ENCODE data around the gene TGM4.
A peak's percentile ranks its signal among the peaks of the same experiment; 100 is the strongest.

Gene TGM4

DNA sequence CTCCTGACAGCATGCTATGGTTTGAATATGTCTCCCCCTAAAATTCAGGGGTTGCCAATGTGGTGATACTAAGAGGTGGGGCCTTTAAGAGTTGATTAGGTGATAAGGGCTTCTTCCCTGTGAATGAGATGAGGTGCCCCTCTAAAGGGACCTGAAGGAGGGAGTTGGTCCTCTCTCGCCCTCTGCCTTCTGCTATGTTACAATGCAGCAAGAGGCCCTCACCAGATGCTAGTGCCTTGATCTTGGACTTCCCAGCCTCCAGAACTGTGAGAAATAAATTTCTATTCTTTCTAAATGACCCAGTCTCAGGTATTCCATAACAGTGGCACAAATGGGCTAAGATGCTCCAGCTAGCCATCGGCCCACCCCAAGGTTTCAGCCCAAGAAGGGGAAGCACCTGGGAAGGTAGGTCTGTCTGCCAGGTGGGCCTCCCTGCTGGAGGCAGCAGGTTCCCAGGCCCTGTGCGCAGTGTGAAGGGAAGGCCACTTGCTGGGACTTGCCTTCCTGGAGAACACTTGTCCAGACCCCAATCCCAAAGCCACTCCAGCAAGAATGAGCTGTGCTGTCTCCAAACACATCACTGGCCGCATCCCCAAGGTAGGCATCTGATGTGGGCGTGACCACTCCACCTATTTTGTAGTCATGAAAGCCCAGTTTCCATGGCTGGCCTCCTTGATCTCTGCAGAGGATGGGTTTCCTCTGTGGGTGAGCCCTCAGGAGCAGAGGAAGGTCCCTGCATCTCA, 9.0 kb downstream of the TGM4 start:
- DNase-seq: no peak

GRCh38 chr3:44883999-44884431, 9.6 kb downstream of the TGM4 start:
- DNase-seq: no peak

DNA sequence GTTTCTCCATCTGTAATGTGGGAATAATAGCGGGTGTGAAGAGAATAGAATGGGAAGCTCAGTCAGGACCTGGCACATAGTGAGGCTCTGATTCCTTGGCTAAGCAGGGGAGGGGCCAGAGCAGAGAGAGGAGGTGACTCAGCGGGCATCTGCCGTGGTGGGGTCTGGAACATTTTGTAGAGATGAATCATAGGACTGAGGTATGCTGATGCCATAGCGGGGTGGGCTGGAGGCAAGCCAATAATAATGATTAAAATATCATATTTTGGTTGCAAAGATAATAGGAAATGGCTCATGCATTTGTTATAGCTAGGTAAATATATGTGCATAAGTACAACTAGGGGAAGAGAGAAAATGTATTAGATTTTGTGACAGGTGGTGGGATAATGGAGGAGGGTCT, 11.2 kb downstream of the TGM4 start:
- DNase-seq: no peak

GRCh38 chr3:44886561-44886960, 12.2 kb downstream of the TGM4 start:
- DNase-seq: no peak

GRCh38 chr3:44887101-44887500, 12.7 kb downstream of the TGM4 start:
- no peak for DNase-seq

DNA sequence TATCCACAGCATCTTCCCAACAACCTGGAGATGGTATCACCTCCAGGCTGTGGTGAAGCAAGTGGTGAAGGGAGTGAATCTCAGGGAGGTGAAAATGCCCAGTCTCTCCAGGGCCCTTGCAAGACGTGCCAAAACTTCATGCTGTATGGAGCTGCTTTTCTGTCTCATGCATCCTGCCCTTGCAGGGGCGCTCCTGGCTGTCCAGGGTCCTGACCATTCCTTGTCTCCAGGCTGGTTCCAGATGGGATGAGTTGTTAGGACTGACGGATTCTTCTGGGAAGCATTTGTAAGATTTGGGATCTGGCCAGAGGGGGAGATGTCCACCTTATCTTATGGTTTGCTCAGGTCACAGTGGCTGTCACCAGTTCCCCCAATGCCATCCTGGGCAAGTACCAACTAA, 15.8 kb downstream of the TGM4 start:
- no peak for DNase-seq

DNA sequence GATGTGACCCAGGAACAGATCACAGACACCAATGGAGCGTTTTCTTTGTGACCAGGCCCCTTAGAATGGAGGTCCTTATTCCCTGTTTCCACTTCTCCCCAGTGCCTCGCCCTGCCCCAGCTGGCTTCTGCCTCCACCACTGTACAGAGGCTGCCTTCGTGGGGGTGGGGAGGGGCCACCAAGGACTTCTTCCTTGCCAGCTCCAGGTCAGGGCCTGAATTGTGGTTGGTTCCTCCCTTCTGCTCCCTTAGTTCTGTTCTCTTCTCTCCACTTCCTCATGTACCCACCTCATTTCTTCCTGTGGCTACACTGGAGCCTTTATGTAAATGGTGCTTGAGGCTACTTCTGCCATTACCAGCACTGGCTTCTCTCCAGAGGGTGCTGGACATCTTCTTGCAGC, 16.4 kb downstream of the TGM4 start:
- no peak for DNase-seq

DNA sequence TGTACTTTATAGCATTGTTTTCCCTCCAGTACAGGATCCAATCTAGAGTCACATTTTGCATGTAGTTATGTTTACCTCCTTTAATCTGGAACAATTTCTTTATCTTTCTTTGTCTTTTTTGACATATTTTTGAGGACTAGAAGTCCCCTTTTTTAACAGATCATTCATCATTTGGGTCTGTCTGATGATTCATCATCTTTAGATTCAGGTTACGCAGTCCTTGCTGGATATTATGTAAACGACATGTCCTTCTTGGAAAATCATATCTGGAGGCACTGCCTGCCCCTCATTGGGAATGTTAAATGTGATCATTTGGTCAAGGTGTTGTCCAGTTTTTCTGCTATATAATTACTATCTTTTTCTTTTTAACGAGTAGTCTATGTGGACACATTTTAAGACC, 18.3 kb downstream of the TGM4 start:
- DNase-seq: no peak

DNA sequence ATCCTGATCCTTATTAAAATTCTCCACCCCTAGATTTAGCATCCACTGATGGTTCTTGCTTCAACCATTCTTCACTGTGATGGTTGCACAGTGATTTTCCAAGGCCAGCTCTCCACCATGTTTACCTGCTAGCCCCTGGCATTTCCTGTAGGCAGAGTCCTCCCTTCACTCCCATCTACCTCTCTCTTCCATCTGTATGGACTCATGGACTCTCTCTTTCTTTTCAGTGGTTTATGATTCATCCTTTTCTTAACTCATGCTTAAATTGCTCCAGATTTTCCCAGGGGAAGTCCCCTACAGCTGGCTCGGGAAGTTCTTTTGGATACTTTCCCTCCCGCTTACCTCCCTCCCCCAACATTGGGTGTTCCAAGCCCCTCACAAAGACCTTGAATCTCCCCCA, 18.7 kb downstream of the TGM4 start:
- no peak for DNase-seq

GRCh38 chr3:44894485-44894884, 20.1 kb downstream of the TGM4 start:
- no peak for DNase-seq

DNA sequence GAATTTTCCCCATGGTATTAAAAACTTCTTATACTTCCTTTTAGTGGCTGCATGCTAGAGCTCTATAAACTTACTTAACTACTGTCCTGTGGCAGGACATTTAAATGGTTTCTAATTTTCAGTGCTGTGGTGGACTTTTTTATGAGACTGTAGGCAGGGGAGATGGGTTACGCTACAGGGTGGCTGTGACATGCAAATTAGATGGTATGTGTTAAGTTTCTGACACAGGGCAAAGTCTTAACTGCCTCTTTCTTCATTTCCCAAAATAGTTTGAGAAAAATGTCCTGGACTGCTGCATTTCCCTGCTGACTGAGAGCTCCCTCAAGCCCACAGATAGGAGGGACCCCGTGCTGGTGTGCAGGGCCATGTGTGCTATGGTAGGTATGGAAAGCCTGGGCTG, 22.0 kb downstream of the TGM4 start:
- DNase-seq: no peak

- no peak for DNase-seq
These were observed 25.4 kb downstream of the TGM4 start for GRCh38 chr3:44899683-44900367.

DNA sequence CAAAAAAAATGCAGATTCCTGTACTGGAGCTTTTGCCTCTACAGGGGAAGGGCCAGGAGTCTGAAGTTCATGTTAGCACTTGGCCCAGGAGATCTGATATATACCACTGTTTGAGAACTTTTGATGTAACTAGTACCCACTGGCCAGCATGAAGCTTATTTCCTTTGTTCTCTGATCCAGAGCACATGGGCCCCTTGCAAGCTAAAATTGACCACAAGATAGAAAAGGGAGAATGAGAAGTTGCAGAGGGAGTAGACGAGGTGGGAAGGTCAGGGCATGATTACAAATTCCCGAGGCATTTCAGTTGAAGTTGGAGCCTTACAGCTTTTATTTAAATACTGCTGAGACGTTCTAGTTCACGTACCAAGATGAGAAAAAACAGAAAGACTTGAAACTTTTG, 28.2 kb downstream of the TGM4 start:
- DNase-seq: no peak

DNA sequence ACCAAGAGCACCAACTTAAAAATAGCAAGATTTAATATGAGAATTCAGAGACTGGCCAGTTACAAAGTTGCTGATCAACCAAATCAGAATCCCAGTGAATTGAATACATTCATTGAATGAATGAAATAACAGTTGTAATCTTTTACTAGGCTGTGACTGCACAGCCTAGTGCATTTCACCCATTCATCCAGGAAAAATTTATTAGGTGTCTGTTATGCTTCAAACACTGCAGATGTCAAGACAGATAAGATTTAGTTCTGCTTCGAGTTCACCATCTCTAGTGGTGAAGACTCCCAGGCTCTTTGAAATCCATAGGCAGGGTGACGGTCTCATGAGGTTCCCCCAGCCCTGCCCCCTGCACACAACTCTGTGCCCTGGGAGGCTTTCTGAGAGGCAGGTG, 28.9 kb downstream of the TGM4 start:
- DNase-seq: no peak

DNA sequence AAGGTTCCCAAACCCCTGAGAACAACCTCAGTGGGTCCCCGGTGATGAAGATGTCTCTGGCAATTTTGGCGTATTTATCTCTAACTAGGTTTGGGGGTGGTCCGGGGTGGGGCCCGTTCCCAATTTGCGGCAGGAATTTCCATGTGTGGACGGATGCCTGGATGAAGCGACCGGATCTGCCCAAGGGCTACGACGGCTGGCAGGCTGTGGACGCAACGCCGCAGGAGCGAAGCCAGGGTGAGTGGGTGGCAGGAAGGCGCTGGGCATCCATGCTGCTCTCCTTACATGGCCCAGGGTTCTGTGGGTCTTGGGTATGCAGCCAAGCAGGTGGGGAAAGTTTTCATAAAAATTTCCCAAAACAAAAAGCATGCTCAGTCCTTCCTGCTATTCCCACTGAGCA, 29.3 kb downstream of the TGM4 start:
- no peak for DNase-seq

DNA sequence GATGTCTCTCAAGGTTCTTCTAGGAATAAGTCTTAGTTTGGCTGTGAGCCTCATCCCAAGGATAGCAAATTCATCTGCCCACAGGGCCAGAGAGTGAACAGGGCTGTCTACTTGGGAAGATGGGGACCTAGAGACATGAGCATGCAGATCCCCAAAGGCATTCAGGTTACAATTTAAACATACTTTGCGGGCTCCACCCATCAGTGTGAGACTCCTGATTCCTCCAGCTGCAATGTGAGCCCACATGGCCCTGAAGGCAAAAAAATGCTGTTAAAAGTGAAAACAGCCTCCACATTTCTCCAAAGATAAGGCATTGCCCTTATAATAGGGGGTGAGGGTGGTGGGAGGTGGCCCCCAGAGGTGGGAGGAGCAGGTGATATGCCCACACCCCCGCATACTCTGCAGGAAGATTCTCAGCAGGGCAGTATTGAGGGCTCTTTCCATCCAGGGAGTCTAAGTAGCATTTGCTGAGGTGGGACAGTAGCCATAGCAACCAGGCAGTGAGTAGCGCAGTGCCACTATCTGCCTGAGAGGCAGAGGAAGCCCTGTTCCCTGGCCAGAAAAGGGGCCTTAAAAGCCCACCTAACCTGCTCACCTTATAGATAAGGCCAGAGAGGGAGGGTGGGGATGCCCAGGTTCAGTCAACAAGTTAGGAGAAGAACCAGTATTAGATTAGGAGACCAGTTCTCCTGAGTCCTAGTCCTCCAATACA, 31.2 kb downstream of the TGM4 start:
- DNase-seq: no peak

GRCh38 chr3:44906997-44907396, 32.6 kb downstream of the TGM4 start:
- DNase-seq: peak; percentile 26 to 36

- DNase-seq: no peak
These were observed 33.2 kb downstream of the TGM4 start for GRCh38 chr3:44907612-44908011.

- DNase-seq: no peak
These were observed 34.7 kb downstream of the TGM4 start for GRCh38 chr3:44909063-44909462.

DNA sequence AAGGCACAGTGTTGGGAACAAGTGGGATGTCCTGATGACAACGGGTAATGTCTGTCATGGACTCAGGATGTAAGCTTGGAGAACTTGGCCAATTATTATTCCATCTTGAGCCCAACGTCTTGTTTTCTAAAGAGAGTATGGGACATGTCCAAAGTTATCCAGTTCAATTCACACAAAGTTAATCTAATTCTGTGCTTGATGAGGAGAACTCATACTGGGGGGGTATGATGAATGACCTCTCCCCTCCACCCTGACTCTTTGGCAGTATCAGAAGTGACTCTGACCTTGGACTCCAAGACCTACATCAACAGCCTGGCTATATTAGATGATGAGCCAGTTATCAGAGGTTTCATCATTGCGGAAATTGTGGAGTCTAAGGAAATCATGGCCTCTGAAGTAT, 36.3 kb downstream of the TGM4 start:
- DNase-seq: no peak

DNA sequence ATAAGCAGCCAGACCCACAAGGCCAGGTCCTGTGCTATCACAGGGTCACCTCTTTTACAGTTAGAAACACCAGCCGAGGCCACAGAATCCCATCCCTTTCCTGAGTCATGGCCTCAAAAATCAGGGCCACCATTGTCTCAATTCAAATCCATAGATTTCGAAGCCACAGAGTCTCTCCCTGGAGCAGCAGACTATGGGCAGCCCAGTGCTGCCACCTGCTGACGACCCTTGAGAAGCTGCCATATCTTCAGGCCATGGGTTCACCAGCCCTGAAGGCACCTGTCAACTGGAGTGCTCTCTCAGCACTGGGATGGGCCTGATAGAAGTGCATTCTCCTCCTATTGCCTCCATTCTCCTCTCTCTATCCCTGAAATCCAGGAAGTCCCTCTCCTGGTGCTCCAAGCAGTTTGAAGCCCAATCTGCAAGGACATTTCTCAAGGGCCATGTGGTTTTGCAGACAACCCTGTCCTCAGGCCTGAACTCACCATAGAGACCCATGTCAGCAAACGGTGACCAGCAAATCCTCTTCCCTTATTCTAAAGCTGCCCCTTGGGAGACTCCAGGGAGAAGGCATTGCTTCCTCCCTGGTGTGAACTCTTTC, 39.6 kb downstream of the TGM4 start:
- DNase-seq: peak; percentile 72 to 75

GRCh38 chr3:44914936-44915335, 40.5 kb downstream of the TGM4 start:
- DNase-seq: no peak

DNA sequence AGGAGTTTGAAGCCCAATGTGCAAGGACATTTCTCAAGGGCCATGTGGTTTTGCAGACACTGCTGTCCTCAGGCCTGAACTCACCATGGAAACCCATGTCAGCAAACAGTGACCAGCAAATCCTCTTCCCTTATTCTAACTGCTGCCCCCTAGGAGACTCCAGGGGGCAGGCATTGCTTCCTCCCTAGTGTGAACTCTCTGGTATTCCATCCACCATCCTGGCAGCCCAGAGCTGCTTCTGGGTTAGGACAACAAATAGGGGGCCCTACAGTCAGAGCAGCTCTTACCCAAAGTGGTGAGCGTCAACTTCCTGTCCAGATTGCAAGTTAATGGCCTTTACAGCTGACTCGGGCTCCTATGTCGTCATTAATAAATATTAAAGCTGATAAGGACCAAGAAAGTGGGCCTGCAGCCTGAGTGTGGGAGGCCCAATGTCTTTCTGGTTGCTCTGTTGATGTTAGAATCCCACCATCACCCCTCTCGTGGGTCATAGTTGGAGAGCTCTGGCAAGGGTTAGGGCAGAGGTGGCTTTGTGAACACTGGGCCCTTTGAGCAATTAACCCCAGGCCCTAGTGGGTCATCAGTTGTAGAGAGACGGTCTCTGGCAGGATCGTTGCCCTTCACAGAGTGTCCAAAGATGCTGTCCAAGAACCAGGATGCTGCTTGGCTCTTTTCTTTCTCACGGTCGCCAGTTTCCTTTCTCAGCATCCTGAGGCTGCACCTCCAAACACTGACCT, 41.5 kb downstream of the TGM4 start:
- no peak for DNase-seq

All from activated T-cell treated with anti-CD3 and anti-CD28 coated beads, Interleukin-2, amount 50 U/mL, for 48 hours (primary cell).